Kidney tubule cell (primary cell): ENCODE data around the gene DSCAML1.
A peak's percentile ranks its signal among the peaks of the same experiment; 100 is the strongest.

Experiments
- DNase-seq: peaks from one replicate; pipeline ENCODE4 v3.0.0-alpha.2; 2018; ENCODE audit warnings: low spot score

The DSCAML1 gene

GRCh38 chr11:117759305-117759704 lies 37.7 kb downstream of the DSCAML1 start:
- DNase-seq: no peak

- no peak for DNase-seq
Measured at GRCh38 chr11:117754030-117754429, 43.0 kb downstream of the DSCAML1 start.

- no peak for DNase-seq
Measured at GRCh38 chr11:117752721-117753237, 44.2 kb downstream of the DSCAML1 start.

GRCh38 chr11:117752071-117752470 lies 44.9 kb downstream of the DSCAML1 start:
- DNase-seq: no peak

GRCh38 chr11:117750916-117751662 lies 45.9 kb downstream of the DSCAML1 start:
- no peak for DNase-seq

- DNase-seq: no peak
Measured at GRCh38 chr11:117750357-117750756, 46.7 kb downstream of the DSCAML1 start.

GRCh38 chr11:117749541-117749910 lies 47.5 kb downstream of the DSCAML1 start:
- no peak for DNase-seq

GRCh38 chr11:117748771-117749540 lies 48.1 kb downstream of the DSCAML1 start:
- no peak for DNase-seq

- DNase-seq: no peak
Measured at GRCh38 chr11:117747892-117748291, 49.1 kb downstream of the DSCAML1 start.

GRCh38 chr11:117745346-117745745 lies 51.7 kb downstream of the DSCAML1 start:
- no peak for DNase-seq

- no peak for DNase-seq
Measured at GRCh38 chr11:117744471-117745150, 52.4 kb downstream of the DSCAML1 start.

GRCh38 chr11:117743121-117743815 lies 53.7 kb downstream of the DSCAML1 start:
- DNase-seq: peak; percentile 79

GRCh38 chr11:117738246-117738957 lies 58.6 kb downstream of the DSCAML1 start:
- no peak for DNase-seq

- no peak for DNase-seq
Measured at GRCh38 chr11:117735350-117735977, 61.6 kb downstream of the DSCAML1 start.

- DNase-seq: no peak
Measured at GRCh38 chr11:117734601-117735024, 62.4 kb downstream of the DSCAML1 start.

GRCh38 chr11:117733316-117733715 lies 63.7 kb downstream of the DSCAML1 start:
- no peak for DNase-seq

- peak; percentile 3 for DNase-seq
Measured at GRCh38 chr11:117731722-117732290, 65.2 kb downstream of the DSCAML1 start.

- no peak for DNase-seq
Measured at GRCh38 chr11:117730208-117730800, 66.7 kb downstream of the DSCAML1 start.

GRCh38 chr11:117725048-117725734 lies 71.8 kb downstream of the DSCAML1 start:
- DNase-seq: no peak
